Type B pancreatic cell (in vitro differentiated cells): Measurements from ENCODE around the gene JPT1. TPM values are rescaled to one million over a fixed set of nuclear protein-coding genes. Genes with fewer than 3 reads are reported as not detected.

ENCODE experiments used
- DNase-seq: peaks from one replicate; pipeline ENCODE4 v3.0.0; 2021; ENCODE audit warnings: mixed read lengths; ENCODE audit not compliant: unreplicated experiment; ENCODE audit errors: extremely low spot score
- H3K27ac Mint-ChIP-seq: 2 replicates; pipeline ENCODE4 v1.8.0; 2021; ENCODE audit warnings: mild to moderate bottlenecking, mixed read lengths
- H3K27me3 Mint-ChIP-seq: 2 replicates; pipeline ENCODE4 v1.8.0; 2021; ENCODE audit warnings: mixed read lengths
- H3K36me3 Mint-ChIP-seq: 2 replicates; pipeline ENCODE4 v1.8.0; 2021; ENCODE audit warnings: mixed read lengths
- H3K4me1 Mint-ChIP-seq: one replicate; pipeline ENCODE4 v1.8.0; 2021; ENCODE audit warnings: mixed read lengths; ENCODE audit not compliant: unreplicated experiment
- H3K4me3 Mint-ChIP-seq: 2 replicates; pipeline ENCODE4 v1.8.0; 2021; ENCODE audit warnings: mild to moderate bottlenecking, mixed read lengths
- H3K9me3 Mint-ChIP-seq: 2 replicates; pipeline ENCODE4 v1.8.0; 2021; ENCODE audit warnings: mixed read lengths
- CTCF ChIP-seq: fragments of 200-600 bp; sonication (generic); conservative IDR thresholded peaks from 2 replicates; pipeline ENCODE4 v1.5.0; 2021; ENCODE audit warnings: antibody characterized with exemption, mild to moderate bottlenecking
- total RNA-seq: library from RNA; stranded (reverse); gene quantifications from 2 replicates; pipeline ENCODE4 v1.2.1, GENCODE V29; 2021; ENCODE audit warnings: low replicate concordance

The JPT1 gene
- total RNA-seq, 1 donor from 2014 or later = 170 TPM

GRCh38 chr17:75098861-75099260 lies 55.5 kb downstream of the JPT1 start:
- Mint-ChIP-seq H3K27me3 (no peaks in the 10 kb centered on the region), H3K9me3 (no peaks in the 10 kb centered on the region), H3K27ac (peak overlapping the region; percentile 95), H3K4me3 (no peak overlapping the region), H3K4me1 (peaks cover 7% of the 10 kb centered on the region), H3K36me3 (peaks cover 14% of the 10 kb centered on the region)
- TF ChIP-seq CTCF = no peak
- DNase-seq = no peak

- Mint-ChIP-seq H3K9me3 (no peaks in the 10 kb centered on the region), H3K27ac (peak overlapping the region; percentile 92), H3K4me1 (peaks cover 7% of the 10 kb centered on the region), H3K27me3 (no peaks in the 10 kb centered on the region), H3K4me3 (no peak overlapping the region), H3K36me3 (peaks cover 14% of the 10 kb centered on the region)
- TF ChIP-seq CTCF = no peak
- DNase-seq = no peak
Measured at GRCh38 chr17:75097865-75098264, 56.4 kb downstream of the JPT1 start.

- no peak for DNase-seq
- no peaks in the 10 kb centered on the region for H3K9me3 Mint-ChIP-seq
- peak overlapping the region; percentile 100 for H3K27ac Mint-ChIP-seq
- peaks cover 15% of the 10 kb centered on the region for H3K4me1 Mint-ChIP-seq
- H3K36me3 Mint-ChIP-seq = peaks cover 9% of the 10 kb centered on the region
- no peaks in the 10 kb centered on the region for H3K27me3 Mint-ChIP-seq
- TF ChIP-seq CTCF = no peak
- H3K4me3 Mint-ChIP-seq = peak overlapping the region; percentile 68
Measured at GRCh38 chr17:75096082-75096625, 58.2 kb downstream of the JPT1 start.

- peaks cover 9% of the 10 kb centered on the region for H3K36me3 Mint-ChIP-seq
- peaks cover 25% of the 10 kb centered on the region for H3K4me1 Mint-ChIP-seq
- H3K9me3 Mint-ChIP-seq = no peaks in the 10 kb centered on the region
- no peak for DNase-seq
- H3K27me3 Mint-ChIP-seq = no peaks in the 10 kb centered on the region
- TF ChIP-seq CTCF = no peak
- no peak overlapping the region for H3K4me3 Mint-ChIP-seq
- peak overlapping the region; percentile 87 for H3K27ac Mint-ChIP-seq
Measured at GRCh38 chr17:75094871-75095399, 59.4 kb downstream of the JPT1 start.

GRCh38 chr17:75093548-75094158 lies 60.7 kb downstream of the JPT1 start:
- peak overlapping the region; percentile 87 for H3K27ac Mint-ChIP-seq
- no peak overlapping the region for H3K4me3 Mint-ChIP-seq
- H3K27me3 Mint-ChIP-seq = no peaks in the 10 kb centered on the region
- no peaks in the 10 kb centered on the region for H3K9me3 Mint-ChIP-seq
- peaks cover 33% of the 10 kb centered on the region for H3K4me1 Mint-ChIP-seq
- no peak for DNase-seq
- TF ChIP-seq CTCF = no peak
- H3K36me3 Mint-ChIP-seq = peaks cover 5% of the 10 kb centered on the region
